Retina (tissue), 1 donor: ENCODE data around the gene NYAP1.
"Not testable (repeated sequence)": the region's sequence is repeated elsewhere in the genome, so short reads cannot be mapped to it uniquely, and the experiment has no call there.

ENCODE experiments used
- DNase-seq: peaks from one replicate; pipeline ENCODE4 v3.0.0-alpha.2; 2016

The NYAP1 gene

GRCh38 chr7:100484673-100485045 is 932 bp downstream of the NYAP1 start:
- no peak for DNase-seq

DNA sequence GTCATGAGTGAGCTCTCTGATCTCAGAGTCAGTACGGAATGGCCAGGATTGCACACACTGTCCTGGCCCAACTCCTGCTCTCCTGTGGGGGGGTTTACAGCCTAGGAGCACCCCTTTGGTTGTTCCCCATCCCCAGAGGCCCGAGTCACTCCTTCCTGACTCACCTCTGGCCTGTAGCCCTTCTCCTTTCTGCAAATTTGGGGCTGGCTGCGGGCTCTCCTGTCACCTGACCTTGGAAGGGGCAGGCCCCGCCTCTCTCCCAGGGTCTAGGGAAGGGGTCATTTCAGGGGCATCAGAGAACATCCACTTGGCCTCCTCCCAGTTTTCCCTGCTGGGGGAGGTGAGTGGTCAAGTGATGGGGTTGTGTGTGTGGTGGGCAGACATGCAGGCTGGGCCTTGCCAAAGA is 1.7 kb downstream of the NYAP1 start:
- no peak for DNase-seq

DNA sequence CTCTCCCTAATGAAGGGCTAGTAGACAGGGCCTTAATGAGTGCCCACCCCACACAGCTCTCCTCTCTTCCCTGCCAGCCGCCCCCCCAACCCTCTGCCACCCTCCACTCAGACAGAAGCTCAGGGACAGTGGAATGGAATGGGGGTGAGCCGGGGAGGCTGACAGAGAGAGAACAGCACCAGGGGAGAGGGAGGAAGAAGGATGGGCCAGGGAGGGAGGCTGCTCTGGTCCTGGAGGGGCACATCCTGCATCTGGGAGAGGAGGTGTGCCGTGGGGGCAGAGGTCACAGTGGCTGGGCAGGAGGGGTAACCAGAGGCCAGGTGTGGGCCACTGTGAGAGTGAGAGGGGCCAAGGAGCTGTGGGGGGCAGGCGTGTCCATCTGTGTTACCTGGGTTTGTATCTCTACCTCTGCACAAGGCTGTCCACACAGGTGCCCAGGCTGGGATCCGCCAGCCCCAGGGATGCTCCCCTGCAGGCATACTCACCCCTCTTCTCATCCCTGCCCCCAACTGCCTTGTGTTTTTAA is 2.4 kb downstream of the NYAP1 start:
- DNase-seq = no peak

- peak; percentile 56 for DNase-seq
Measured at GRCh38 chr7:100486753-100487446, 3.2 kb downstream of the NYAP1 start.

- DNase-seq = no peak
Measured at GRCh38 chr7:100488333-100489095, 4.8 kb downstream of the NYAP1 start.

DNA sequence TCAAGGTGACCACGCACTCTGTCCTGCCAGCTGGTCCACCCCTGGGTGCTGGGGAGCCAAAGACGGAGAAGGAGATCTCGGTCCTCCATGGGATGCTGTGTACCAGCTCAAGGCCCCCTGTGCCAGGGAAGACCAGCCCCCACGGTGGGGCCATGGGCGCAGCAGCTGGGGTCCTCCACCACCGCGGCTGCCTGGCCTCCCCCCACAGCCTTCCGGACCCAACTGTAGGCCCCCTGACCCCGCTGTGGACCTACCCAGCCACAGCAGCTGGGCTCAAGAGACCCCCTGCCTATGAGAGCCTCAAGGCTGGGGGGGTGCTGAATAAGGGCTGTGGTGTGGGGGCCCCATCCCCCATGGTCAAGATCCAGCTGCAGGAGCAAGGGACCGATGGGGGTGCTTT is 5.4 kb downstream of the NYAP1 start:
- DNase-seq = no peak

DNA sequence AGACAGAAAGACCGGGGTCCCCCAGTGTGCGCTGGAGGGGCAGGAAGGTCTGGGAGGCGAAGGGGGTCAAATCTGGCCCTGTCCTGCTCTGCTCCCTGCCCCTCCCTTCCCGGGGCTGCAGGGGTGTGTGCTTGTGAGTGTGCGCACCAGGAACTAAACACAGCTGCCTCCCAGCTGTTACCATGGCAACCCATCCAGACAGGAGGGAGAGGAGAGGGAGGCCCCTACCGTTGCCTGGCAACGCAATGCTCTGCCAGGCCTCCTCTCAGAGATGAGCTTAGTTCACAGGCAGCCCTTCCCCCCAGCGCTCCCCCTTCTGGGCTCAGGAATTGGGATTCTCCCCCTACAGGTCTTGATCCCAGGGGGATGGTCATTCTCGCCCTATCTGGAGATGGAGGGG is 6.1 kb downstream of the NYAP1 start:
- DNase-seq = peak; percentile 95

DNA sequence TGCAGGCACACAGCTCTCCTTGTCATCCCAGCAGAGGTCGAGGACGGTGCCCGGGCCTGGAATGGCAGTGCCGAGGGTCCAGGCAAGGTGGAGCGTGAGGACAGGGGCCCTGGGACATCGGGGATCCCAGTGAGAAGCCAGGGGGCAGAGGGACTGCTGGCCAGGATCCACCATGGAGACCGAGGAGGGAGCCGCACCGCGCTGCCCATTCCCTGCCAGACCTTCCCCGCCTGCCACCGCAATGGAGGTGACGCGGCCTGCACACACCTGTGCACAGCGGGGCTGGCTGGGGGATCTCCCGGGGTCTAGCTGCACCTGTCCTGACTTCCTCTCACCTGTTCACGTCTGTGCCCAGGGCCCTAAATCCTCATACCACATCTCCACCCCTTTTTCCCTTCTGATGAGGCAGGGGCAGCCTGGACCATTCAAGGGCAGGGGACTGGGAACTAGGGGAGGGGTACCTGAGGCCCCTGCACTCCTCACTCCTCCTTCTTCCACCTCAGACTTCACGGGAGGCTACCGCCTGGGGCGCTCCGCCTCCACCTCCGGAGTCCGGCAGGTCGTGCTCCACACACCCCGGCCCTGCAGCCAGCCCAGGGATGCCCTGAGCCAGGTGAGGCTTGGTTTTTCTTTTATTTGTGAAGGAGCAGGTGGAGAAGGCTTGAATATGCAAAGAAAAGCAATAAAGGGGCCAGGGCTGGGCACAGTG is 6.9 kb downstream of the NYAP1 start:
- no peak for DNase-seq

- no peak for DNase-seq
Measured at GRCh38 chr7:100491192-100491578, 7.5 kb downstream of the NYAP1 start.

- no peak for DNase-seq
Measured at GRCh38 chr7:100492738-100493475, 9.2 kb downstream of the NYAP1 start.

GRCh38 chr7:100493476-100494264 is 9.9 kb downstream of the NYAP1 start:
- DNase-seq = peak; percentile 56

DNA sequence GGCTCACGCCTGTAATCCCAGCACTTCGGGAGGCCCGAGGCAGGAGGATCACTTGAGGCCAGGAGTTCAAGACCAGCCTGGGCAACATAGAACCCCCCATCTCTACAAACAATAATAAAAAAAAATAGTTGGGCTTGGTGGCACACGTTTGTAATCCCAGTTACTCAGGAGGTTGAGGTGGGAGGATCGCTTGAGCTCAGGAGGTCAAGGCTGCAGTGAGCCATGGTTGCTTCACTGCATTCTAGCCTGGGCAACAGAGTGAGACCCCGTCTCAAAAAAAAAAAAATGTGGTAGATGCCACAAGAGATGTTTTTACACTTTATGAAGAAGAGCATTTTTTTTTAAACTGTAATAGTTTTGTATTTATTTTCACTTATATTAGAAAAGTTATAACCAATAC is 12.8 kb downstream of the NYAP1 start:
- DNase-seq = no peak

DNA sequence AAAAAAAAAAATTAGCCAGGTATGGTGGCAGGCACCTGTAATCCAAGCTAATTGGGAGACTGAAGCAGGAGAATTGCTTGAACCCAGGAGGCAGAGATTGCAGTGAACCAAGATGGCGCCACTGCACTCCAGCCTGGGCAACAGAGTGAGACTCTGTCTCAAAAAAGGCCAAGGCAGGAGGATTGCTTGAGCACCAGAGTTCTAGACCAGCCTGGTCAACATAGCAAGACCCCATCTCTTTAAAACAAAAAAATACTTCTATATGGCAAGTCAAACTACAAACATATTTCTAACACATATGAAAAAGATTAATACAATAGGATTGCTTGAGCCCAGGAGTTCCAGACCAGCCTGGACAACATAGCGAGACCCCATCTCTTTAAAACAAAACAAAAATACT is 17.0 kb downstream of the NYAP1 start:
- not testable (repeated sequence) for DNase-seq

GRCh38 chr7:100504031-100504430 is 20.3 kb downstream of the NYAP1 start:
- DNase-seq = not testable (repeated sequence)

GRCh38 chr7:100504887-100505611 is 21.3 kb downstream of the NYAP1 start:
- no peak for DNase-seq

DNA sequence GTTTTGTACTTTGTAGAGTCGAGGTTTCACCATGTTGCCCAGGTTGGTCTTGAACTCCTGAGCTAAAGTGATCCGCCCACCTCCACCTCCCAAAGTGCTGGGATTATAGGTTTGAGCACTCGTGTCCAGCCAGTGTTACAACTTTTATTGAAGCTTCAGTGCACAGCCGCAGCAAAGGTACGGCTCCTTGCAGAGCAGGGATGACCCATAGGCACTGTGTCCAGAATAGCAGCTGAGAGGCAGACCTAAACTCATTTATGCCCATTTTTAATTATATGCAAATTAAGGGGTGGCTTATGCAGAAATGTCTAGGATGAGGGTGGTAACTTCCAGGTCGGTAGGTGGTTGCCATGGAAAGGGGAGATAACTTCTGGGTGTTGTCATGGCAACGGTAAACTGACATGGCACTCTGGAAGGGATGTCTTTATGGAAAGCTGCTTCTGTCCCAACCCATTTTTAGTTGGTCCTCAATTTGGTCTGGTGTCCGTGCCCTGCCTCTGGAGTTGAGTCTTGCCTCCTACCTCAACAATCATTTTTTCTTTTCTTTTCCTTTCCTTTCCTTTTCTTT is 22.7 kb downstream of the NYAP1 start:
- no peak for DNase-seq

DNA sequence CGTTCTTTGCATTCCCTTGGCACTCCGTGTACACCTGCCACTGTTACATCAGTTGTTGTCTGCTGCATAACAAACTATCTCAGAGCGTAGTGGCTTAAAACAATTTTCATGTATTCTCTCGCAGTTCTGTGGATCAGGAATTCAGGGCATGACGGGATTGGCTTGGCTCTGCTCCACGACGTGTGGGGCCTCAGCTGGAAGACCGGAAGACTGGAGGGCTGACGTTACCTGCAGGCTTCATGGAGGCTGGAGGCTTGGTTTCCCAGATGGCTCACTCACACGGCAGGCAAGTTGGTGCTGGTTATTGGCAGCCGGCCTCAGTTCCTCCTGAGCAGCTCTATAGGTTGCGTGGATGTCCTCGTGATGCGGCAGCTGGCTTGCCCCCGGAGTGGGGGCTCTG is 25.5 kb downstream of the NYAP1 start:
- DNase-seq = no peak

GRCh38 chr7:100510437-100511239 is 26.9 kb downstream of the NYAP1 start:
- DNase-seq = no peak

- no peak for DNase-seq
Measured at GRCh38 chr7:100513212-100513810, 29.6 kb downstream of the NYAP1 start.

GRCh38 chr7:100515072-100515532 is 31.4 kb downstream of the NYAP1 start:
- DNase-seq = no peak
